ENCODE measurements around the gene KCNAB1.

Gene KCNAB1

GRCh38 chr3:156140001-156140595 is 19.7 kb downstream of the KCNAB1 start:
- DNase-seq, result no peak

GRCh38 chr3:156142702-156143101 is 22.3 kb downstream of the KCNAB1 start:
- no peak for DNase-seq

- DNase-seq, result no peak
These were observed 22.8 kb downstream of the KCNAB1 start for GRCh38 chr3:156143136-156143535.

- no peak for DNase-seq
These were observed 23.7 kb downstream of the KCNAB1 start for GRCh38 chr3:156144060-156144459.

- no peak for DNase-seq
These were observed 25.5 kb downstream of the KCNAB1 start for GRCh38 chr3:156145866-156146265.

GRCh38 chr3:156148345-156148945 is 28.1 kb downstream of the KCNAB1 start:
- no peak for DNase-seq

GRCh38 chr3:156148946-156149381 is 28.6 kb downstream of the KCNAB1 start:
- no peak for DNase-seq

GRCh38 chr3:156149876-156150275 is 29.5 kb downstream of the KCNAB1 start:
- DNase-seq, result no peak

- peak; percentile 15 for DNase-seq
These were observed 30.2 kb downstream of the KCNAB1 start for GRCh38 chr3:156150434-156151066.

GRCh38 chr3:156151824-156152428 is 31.5 kb downstream of the KCNAB1 start:
- peak; percentile 8 for DNase-seq

- no peak for DNase-seq
These were observed 38.4 kb downstream of the KCNAB1 start for GRCh38 chr3:156158656-156159295.

GRCh38 chr3:156160647-156161046 is 40.3 kb downstream of the KCNAB1 start:
- no peak for DNase-seq

GRCh38 chr3:156161172-156161571 is 40.8 kb downstream of the KCNAB1 start:
- no peak for DNase-seq

GRCh38 chr3:156163848-156164247 is 43.5 kb downstream of the KCNAB1 start:
- DNase-seq, result no peak

GRCh38 chr3:156166808-156167207 is 46.4 kb downstream of the KCNAB1 start:
- no peak for DNase-seq

GRCh38 chr3:156170571-156170970 is 50.2 kb downstream of the KCNAB1 start:
- DNase-seq, result no peak

GRCh38 chr3:156171281-156172267 is 51.2 kb downstream of the KCNAB1 start:
- DNase-seq, result no peak

GRCh38 chr3:156172536-156172935 is 52.2 kb downstream of the KCNAB1 start:
- no peak for DNase-seq

GRCh38 chr3:156174229-156174847 is 54.0 kb downstream of the KCNAB1 start:
- no peak for DNase-seq

- DNase-seq, result no peak
These were observed 55.2 kb downstream of the KCNAB1 start for GRCh38 chr3:156175570-156175969.

- DNase-seq, result no peak
These were observed 55.7 kb downstream of the KCNAB1 start for GRCh38 chr3:156176048-156176447.

Measured in NCI-H1048 (cell line).